Psoas muscle (tissue), 8 donors: ENCODE measurements around the gene LSMEM2. TPM values are rescaled to one million over a fixed set of nuclear protein-coding genes. Genes with fewer than 3 reads are reported as not detected.
"Not testable (repeated sequence)": the region's sequence is repeated elsewhere in the genome, so short reads cannot be mapped to it uniquely, and the experiment has no call there.

ENCODE experiments used
- ATAC-seq, 4 donors: fragments of 200-7000 bp; cut with Tn5 transposase; one replicate each; pipeline ENCODE4 v1.9.1; 2020; ENCODE audit warnings: moderate library complexity in 3 of 4, mild to moderate bottlenecking in 2 of 4
- DNase-seq, 2 donors: peaks; one replicate each; pipeline ENCODE4 v3.0.0-alpha.2; 2020
- H3K27ac ChIP-seq: fragments of 200-600 bp; one replicate; pipeline ENCODE4 v1.8.0; 2022
- H3K27me3 ChIP-seq, 3 donors: fragments of 200-600 bp in 1 of 3; one replicate each; pipeline versions ENCODE4 v1.6.1 to v1.8.0; 2013 to 2022; ENCODE audit warnings: low read length in 2 of 3, mild to moderate bottlenecking in 2 of 3, moderate library complexity in 1 of 3; ENCODE audit not compliant: insufficient read depth in 3 of 3
- H3K36me3 ChIP-seq, 2 donors: fragments of 200-600 bp in 1 of 2; one replicate each; pipeline versions ENCODE4 v1.6.1 to v1.8.0; 2013 to 2022; ENCODE audit warnings: low read depth in 1 of 2, mild to moderate bottlenecking in 1 of 2, moderate library complexity in 1 of 2; ENCODE audit not compliant: insufficient read depth in 1 of 2
- H3K4me1 ChIP-seq: fragments of 200-600 bp; one replicate; pipeline ENCODE4 v1.8.0; 2022
- H3K4me3 ChIP-seq: fragments of 200-600 bp; one replicate; pipeline ENCODE4 v1.8.0; 2022; ENCODE audit warnings: mild to moderate bottlenecking
- H3K9me3 ChIP-seq: fragments of 200-600 bp; one replicate; pipeline ENCODE4 v1.8.0; 2022
- CTCF ChIP-seq: fragments of 200-600 bp; IDR thresholded peaks from one replicate; pipeline ENCODE4 v1.8.0; 2022; ENCODE audit warnings: antibody characterized with exemption
- WGBS, 3 donors: extraction: QIAGEN DNeasy Blood & Tissue Kit; methylation state at CpG; one replicate each; pipeline versions ENCODE4 v1.1.6 to v1.1.7; 2013; 5-methylcytosine and 5-hydroxymethylcytosine counted together
- intact Hi-C, 2 donors: fragments of 100-400 bp; cut with DNase I; formaldehyde crosslinking; loops; one replicate each; pipeline versions ENCODE4 v1.11.0 to v1.14.2; 2022
- polyA plus RNA-seq, 3 donors: library from polyadenylated mRNA; stranded (reverse); fragments of 200-250 nt; gene quantifications; one replicate each; pipeline ENCODE4 v1.2.3, GENCODE V29; 2013
- total RNA-seq, 4 donors: library from RNA; stranded (reverse); fragmentation: NEBNext Ultra II Directional in 2 of 4; extraction: Animal tissue kit (Norgen Biotek cat#: 25700) in 2 of 4; gene quantifications; one replicate each; pipeline versions ENCODE4 v1.2.1 to v1.2.4, GENCODE V29; 2021 to 2023
- donor health status: healthy with polysubstance abuse.
- donor health status: DM: no; HTN: no; CAD: no; lungs with moderate emphysema.
- donor health status: Bipolar disorder and iron deficiency.
- donor health status: healthy.
- donor health status: DM: yes; HTN: yes; CAD: no.
- donor health status: DM: no; HTN: no; CAD: no.
- donor health status: DM: no; HTN: no; CAD: no.
- donor health status: DM: yes; HTN: yes; CAD: no.

The LSMEM2 gene
- total and polyA plus RNA-seq, 7 donors = 0.61 to 13.1 (median 1.1) TPM

DNA sequence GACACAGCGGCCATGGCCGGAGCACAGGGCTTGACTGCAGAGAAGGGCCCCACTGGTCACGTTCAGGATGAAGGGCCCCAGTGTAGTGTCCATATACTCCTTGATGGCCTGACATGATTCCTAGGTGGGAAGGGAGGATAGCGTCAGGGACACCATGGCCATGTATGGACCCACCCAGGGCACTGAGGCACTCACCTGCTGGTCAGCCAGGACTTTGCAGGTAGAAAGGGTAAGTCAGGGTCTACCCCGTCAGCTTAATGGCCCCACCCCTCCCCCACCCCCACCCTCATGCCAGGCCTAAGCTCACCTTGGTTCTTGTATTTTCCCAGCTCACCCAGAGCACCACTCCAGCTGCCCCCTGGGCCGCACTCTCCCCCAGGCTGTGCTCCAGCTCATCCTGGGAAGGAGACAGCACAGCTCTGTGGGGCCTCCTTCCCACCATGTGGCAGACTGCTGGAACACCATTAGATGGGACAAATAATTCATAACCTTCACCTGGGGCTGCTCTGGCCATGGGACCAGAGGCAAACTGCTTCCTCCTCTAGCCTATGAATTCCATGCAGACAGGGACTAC lies 21.9 kb downstream of the LSMEM2 start:
- WGBS, 3 donors = 76 to 90% (median 82%) methylated on average over 6 of the region's 6 CpGs
- Histone ChIP-seq H3K36me3 (peaks cover 0 to 6% of the 10 kb centered on the region in 2 donors), H3K9me3 (no peaks in the 10 kb centered on the region), H3K27me3 (no peaks in the 10 kb centered on the region), H3K4me1 (peaks cover 29% of the 10 kb centered on the region), H3K27ac (peak overlapping the region; percentile 88), H3K4me3 (peak overlapping the region; percentile 76)
- no peak for ATAC-seq
- intact Hi-C loops = no loop called here
- DNase-seq = no peak
- TF ChIP-seq CTCF = no peak

- Histone ChIP-seq H3K36me3 (no peaks in the 10 kb centered on the region), H3K9me3 (no peaks in the 10 kb centered on the region), H3K27me3 (no peaks in the 10 kb centered on the region), H3K4me3 (peak overlapping the region; percentile 76), H3K27ac (peak overlapping the region; percentile 88), H3K4me1 (peaks cover 29% of the 10 kb centered on the region)
- ATAC-seq (no peak), DNase-seq (peak in 1 of 2 donors; percentile 60)
- 63 to 81% (median 71%) methylated on average over 32 of the region's 32 CpGs for WGBS, 3 donors
- intact Hi-C loops = no loop called here
- no peak for TF ChIP-seq CTCF
Measured at GRCh38 chr3:50302095-50303012, 23.5 kb downstream of the LSMEM2 start.

- TF ChIP-seq CTCF = peak; percentile 25
- no peaks in the 10 kb centered on the region for H3K36me3 ChIP-seq
- peak within 1 kb of the TSS; percentile 76 for H3K4me3 ChIP-seq
- WGBS, 3 donors = 29 to 48% (median 45%) methylated on average over 13 to 14 of the region's 14 CpGs
- H3K27ac ChIP-seq = peak within 1 kb of the TSS; percentile 88
- intact Hi-C loops = no loop called here
- H3K9me3 ChIP-seq = no peaks in the 10 kb centered on the region
- DNase-seq (peak; percentile 77 to 87), ATAC-seq (peak in 2 of 4 donors; percentile 18 to 29)
- peaks cover 26% of the 10 kb centered on the region for H3K4me1 ChIP-seq
- no peaks in the 10 kb centered on the region for H3K27me3 ChIP-seq
Measured at GRCh38 chr3:50303013-50303815, 24.3 kb downstream of the LSMEM2 start, which contains the start of gene HYAL1. Gene HYAL1, minus strand, starts transcription at chr3:50303574. Its CDS starts 618 bp downstream, at chr3:50302956.

- peaks cover 19% of the 10 kb centered on the region for H3K4me1 ChIP-seq
- H3K27me3 ChIP-seq = no peaks in the 10 kb centered on the region
- no peak for ATAC-seq
- no peaks in the 10 kb centered on the region for H3K9me3 ChIP-seq
- H3K27ac ChIP-seq = no peak overlapping the region
- H3K36me3 ChIP-seq = peaks cover 0 to 6% of the 10 kb centered on the region in 2 donors
- DNase-seq = no peak
- no peak for TF ChIP-seq CTCF
- no peak overlapping the region for H3K4me3 ChIP-seq
- intact Hi-C loops = no loop called here
Measured at GRCh38 chr3:50304601-50305000, 25.7 kb downstream of the LSMEM2 start.

GRCh38 chr3:50312041-50312440 lies 33.2 kb downstream of the LSMEM2 start:
- ATAC-seq, DNase-seq, intact Hi-C loops, H3K27ac ChIP-seq, H3K4me3 ChIP-seq, H3K9me3 ChIP-seq, H3K27me3 ChIP-seq: not testable (repeated sequence)
- WGBS, 3 donors = 86 to 93% (median 90%) methylated on average over 12 to 32 of the region's 32 CpGs
- peaks cover 13% of the 10 kb centered on the region for H3K4me1 ChIP-seq
- H3K36me3 ChIP-seq = peaks cover 0 to 20% of the 10 kb centered on the region in 2 donors
